Smooth muscle cell (in vitro differentiated cells): ENCODE results near the gene CCL16. TPM values are rescaled to one million over a fixed set of nuclear protein-coding genes. Genes with fewer than 3 reads are reported as not detected.

Experiments used
- DNase-seq: peaks from one replicate; lab custom pipeline; 2025; ENCODE audit not compliant: unreplicated experiment; lab: John Stamatoyannopoulos, UW
- H2AFZ ChIP-seq: fragments of 200-600 bp; sonication (generic); 2 replicates; pipeline ENCODE4 v1.6.0; 2016; ENCODE audit warnings: antibody characterized with exemption, low read depth, mild to moderate bottlenecking
- H3F3A ChIP-seq: fragments of 200-600 bp; sonication (generic); 2 replicates; pipeline ENCODE4 v1.6.0; 2017; ENCODE audit warnings: antibody characterized with exemption, low read depth
- H3K27ac ChIP-seq: fragments of 200-600 bp; sonication (generic); 2 replicates; pipeline ENCODE4 v1.5.1; 2016; ENCODE audit warnings: low read depth, mild to moderate bottlenecking
- H3K27me3 ChIP-seq: fragments of 200-600 bp; sonication (generic); 2 replicates; pipeline ENCODE4 v1.6.1; 2016; ENCODE audit warnings: low read depth, mild to moderate bottlenecking
- H3K36me3 ChIP-seq: fragments of 200-600 bp; sonication (generic); 2 replicates; pipeline ENCODE4 v1.5.1; 2016; ENCODE audit warnings: low read depth
- H3K4me1 ChIP-seq: fragments of 200-600 bp; sonication (generic); 2 replicates; pipeline ENCODE4 v1.5.1; 2016; ENCODE audit warnings: low read depth
- H3K4me2 ChIP-seq: fragments of 200-600 bp; sonication (generic); 2 replicates; pipeline ENCODE4 v1.6.0; 2016; ENCODE audit warnings: mild to moderate bottlenecking
- H3K4me3 ChIP-seq: fragments of 200-600 bp; sonication (generic); 2 replicates; pipeline ENCODE4 v1.5.1; 2016; ENCODE audit warnings: mild to moderate bottlenecking
- H3K79me2 ChIP-seq: fragments of 200-600 bp; sonication (generic); 2 replicates; pipeline ENCODE4 v1.6.0; 2016; ENCODE audit warnings: low read depth, mild to moderate bottlenecking
- H3K9ac ChIP-seq: fragments of 200-600 bp; sonication (generic); 2 replicates; pipeline ENCODE4 v1.6.0; 2016; ENCODE audit warnings: low read depth
- H3K9me3 ChIP-seq: fragments of 200-600 bp; sonication (generic); replicated peaks from 2 replicates; pipeline ENCODE4 v1.5.1; 2016; ENCODE audit warnings: low read depth
- H4K20me1 ChIP-seq: fragments of 200-600 bp; sonication (generic); 2 replicates; pipeline ENCODE4 v1.6.0; 2016; ENCODE audit warnings: low read depth
- WGBS: methylation state at CpG from one replicate; pipeline ENCODE4 v1.1.7; 2016; ENCODE audit warnings: low lambda C conversion rate; 5-methylcytosine and 5-hydroxymethylcytosine counted together
- polyA plus RNA-seq: library from polyadenylated mRNA; unstranded; fragments of >200 nt; fragmentation: Nextera tagmentation; extraction: Ambion mirVana; gene quantifications from 2 replicates; pipeline ENCODE4 v1.2.1, GENCODE V29; 2016
- total RNA-seq: library from RNA; depleted of rRNA; stranded (reverse); fragments of >200 nt; gene quantifications from 2 replicates; pipeline ENCODE4 v1.2.3, GENCODE V29; 2014
- TF ChIP-seq, protein P1 (sequence below): fragments of 200-600 bp; sonication (generic); IDR thresholded peaks from 2 replicates; pipeline ENCODE4 v1.5.1; 2017; ENCODE audit warnings: borderline replicate concordance, mild to moderate bottlenecking, antibody characterized with exemption; ENCODE audit not compliant: insufficient read depth, poor library complexity, severe bottlenecking

CCL16 gene
- total and polyA plus RNA-seq, 2 experiments from 2014 or later: not detected

DNA sequence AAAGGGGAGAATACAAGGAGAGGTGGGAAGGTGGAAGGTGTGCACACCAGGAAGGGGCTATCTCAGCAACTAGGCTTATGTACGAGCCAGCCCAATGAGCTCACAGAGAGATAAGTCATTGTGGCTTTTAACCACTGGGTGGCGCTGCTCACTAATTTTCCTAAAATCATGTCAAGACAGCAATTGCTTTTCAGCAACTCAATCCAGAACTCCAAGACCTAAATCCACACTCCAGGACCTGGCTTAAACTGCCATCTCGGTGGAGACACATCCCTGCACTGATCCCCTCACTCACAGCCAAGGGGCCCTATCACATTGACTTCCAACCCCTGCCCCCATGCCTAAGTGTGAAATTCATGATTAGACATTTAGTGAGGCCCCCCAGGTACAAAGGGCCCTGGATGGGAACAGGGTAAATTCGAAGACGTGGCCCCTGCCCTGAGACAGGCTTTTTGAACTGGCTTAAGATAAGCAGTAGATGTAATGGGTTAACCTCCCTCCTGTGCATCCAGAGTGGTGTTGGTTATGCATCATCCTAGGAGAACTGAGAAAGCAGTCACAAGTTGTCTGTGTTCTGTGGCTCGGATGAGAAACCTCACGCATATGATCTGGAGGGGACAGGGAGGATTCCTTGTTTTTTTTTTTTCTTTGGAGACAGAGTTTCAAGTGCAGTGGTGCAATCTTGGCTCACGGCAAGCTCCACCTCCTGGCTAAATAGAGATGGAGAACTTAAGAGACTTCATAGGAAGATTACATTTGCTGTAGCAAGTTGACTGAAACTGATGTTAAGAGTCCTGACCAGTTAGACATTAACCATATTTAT lies 11.5 kb downstream of the CCL16 start:
- Histone ChIP-seq H3K4me1 (no peaks in the 10 kb centered on the region), H3K27me3 (no peaks in the 10 kb centered on the region), H3F3A (no peaks in the 10 kb centered on the region), H2AFZ (no peak overlapping the region), H3K79me2 (no peaks in the 10 kb centered on the region), H3K27ac (no peak overlapping the region), H3K9me3 (no peaks in the 10 kb centered on the region), H3K4me2 (no peak overlapping the region), H3K4me3 (no peak overlapping the region), H3K9ac (no peak overlapping the region), H4K20me1 (no peaks in the 10 kb centered on the region), H3K36me3 (no peaks in the 10 kb centered on the region)
- peak; percentile 31 for DNase-seq
- TF ChIP-seq, protein P1, sequence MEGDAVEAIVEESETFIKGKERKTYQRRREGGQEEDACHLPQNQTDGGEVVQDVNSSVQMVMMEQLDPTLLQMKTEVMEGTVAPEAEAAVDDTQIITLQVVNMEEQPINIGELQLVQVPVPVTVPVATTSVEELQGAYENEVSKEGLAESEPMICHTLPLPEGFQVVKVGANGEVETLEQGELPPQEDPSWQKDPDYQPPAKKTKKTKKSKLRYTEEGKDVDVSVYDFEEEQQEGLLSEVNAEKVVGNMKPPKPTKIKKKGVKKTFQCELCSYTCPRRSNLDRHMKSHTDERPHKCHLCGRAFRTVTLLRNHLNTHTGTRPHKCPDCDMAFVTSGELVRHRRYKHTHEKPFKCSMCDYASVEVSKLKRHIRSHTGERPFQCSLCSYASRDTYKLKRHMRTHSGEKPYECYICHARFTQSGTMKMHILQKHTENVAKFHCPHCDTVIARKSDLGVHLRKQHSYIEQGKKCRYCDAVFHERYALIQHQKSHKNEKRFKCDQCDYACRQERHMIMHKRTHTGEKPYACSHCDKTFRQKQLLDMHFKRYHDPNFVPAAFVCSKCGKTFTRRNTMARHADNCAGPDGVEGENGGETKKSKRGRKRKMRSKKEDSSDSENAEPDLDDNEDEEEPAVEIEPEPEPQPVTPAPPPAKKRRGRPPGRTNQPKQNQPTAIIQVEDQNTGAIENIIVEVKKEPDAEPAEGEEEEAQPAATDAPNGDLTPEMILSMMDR: peak; percentile 73
- WGBS: 48% methylated on average over 8 of the region's 8 CpGs

DNA sequence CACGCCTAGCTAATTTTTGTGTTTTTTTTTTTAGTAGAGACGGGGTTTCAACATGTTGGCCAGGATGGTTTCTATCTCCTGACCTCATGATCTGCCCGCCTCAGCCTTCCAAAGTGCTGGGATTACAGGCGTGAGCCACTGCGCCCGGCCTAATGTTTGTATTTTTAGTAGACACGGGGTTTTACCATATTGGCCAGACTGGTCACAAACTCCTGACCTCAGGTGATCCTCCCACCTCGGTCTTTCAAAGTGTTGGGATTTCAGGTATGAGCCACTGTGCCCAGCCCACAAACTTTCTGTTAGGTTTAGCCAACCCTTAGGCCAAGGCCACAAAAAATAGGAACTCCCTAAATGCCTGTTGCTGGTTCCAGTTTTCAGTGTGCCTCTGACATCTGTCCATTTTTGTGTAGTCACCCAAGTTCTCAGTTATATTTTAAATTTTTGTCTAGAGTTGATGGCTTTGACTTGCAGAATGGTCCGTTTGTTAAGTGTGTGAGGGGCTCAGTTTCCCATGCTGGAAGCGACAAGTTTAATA lies 12.7 kb downstream of the CCL16 start:
- Histone ChIP-seq H3K4me3 (no peak overlapping the region), H3K9ac (no peak overlapping the region), H3K9me3 (no peaks in the 10 kb centered on the region), H3K4me2 (no peak overlapping the region), H2AFZ (no peak overlapping the region), H3K27me3 (peaks cover under 1% of the 10 kb centered on the region), H3K36me3 (no peaks in the 10 kb centered on the region), H4K20me1 (no peaks in the 10 kb centered on the region), H3F3A (no peaks in the 10 kb centered on the region), H3K79me2 (no peaks in the 10 kb centered on the region), H3K4me1 (no peaks in the 10 kb centered on the region), H3K27ac (no peak overlapping the region)
- no peak for DNase-seq
- WGBS: 85% methylated on average over 10 of the region's 10 CpGs
- TF ChIP-seq, protein P1: no peak

DNA sequence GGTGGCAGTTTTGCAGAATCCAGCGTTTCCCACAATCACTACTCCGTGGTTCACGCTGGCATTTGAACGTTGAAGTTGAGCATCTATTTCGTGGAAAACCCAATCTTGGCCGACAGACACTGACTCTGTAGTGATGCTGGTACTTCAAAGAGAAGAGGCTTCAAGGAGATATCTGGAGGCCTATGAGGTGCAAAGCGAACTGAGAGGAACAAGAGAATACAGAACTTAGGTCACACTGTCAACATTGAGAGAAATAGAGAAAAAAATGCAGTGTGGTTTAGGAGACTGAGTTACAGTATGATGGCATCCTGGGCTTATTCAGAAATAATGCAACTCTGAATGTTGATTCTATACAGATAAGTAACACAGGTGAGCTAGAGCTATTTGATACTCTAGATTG lies 16.0 kb downstream of the CCL16 start:
- H3K36me3 ChIP-seq: no peaks in the 10 kb centered on the region
- no peak overlapping the region for H2AFZ ChIP-seq
- H4K20me1 ChIP-seq: no peaks in the 10 kb centered on the region
- no peak overlapping the region for H3K4me3 ChIP-seq
- 93% methylated on average over 7 of the region's 7 CpGs for WGBS
- H3K27me3 ChIP-seq: peaks cover 7% of the 10 kb centered on the region
- no peaks in the 10 kb centered on the region for H3K79me2 ChIP-seq
- no peaks in the 10 kb centered on the region for H3K9me3 ChIP-seq
- no peak overlapping the region for H3K27ac ChIP-seq
- TF ChIP-seq, protein P1: no peak
- H3F3A ChIP-seq: no peaks in the 10 kb centered on the region
- H3K4me1 ChIP-seq: no peaks in the 10 kb centered on the region
- H3K4me2 ChIP-seq: no peak overlapping the region
- no peak overlapping the region for H3K9ac ChIP-seq
- no peak for DNase-seq
